Endothelial cell of umbilical vein (primary cell): ENCODE measurements around the gene SFXN2.

ENCODE experiments used
- EZH2 ChIP-seq: IDR thresholded peaks from 2 replicates; pipeline ENCODE4 v1.6.1; 2012; ENCODE audit warnings: borderline replicate concordance, low read depth, mild to moderate bottlenecking, moderate library complexity, low read length, inconsistent platforms; ENCODE audit not compliant: severe bottlenecking
- TF ChIP-seq, protein P1 (sequence below), 2 donors: IDR thresholded peaks; 1 replicate in 1 of 2; 2 replicates in 1 of 2; pipeline ENCODE4 v1.5.1; 2011; ENCODE audit warnings: low read length in 2 of 2, mild to moderate bottlenecking in 2 of 2, moderate library complexity in 2 of 2, control low read depth in 1 of 2, inconsistent platforms in 1 of 2, low read depth in 1 of 2; ENCODE audit not compliant: insufficient read depth in 1 of 2; ENCODE audit errors: extremely low read depth in 1 of 2

DNA sequence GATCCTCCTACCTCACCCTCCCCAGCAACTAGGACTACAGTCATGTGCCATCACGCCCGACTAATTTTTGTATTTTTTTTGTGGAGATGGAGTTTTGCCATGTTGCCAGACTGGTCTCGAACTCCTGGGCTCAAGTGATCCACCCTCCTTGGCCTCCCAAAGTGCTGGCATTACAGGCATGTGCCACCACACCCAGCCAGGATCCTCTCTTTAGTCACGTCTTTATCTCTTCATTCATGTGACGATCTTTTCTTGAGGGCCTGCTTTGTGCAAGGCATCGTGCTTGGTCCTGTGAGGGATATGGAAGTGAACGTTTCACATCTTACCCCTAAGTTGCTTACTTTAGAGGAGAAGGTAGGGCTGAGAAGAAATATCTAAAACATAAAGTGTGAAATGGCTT is 50.9 kb downstream of the SFXN2 start:
- TF ChIP-seq, protein P1, sequence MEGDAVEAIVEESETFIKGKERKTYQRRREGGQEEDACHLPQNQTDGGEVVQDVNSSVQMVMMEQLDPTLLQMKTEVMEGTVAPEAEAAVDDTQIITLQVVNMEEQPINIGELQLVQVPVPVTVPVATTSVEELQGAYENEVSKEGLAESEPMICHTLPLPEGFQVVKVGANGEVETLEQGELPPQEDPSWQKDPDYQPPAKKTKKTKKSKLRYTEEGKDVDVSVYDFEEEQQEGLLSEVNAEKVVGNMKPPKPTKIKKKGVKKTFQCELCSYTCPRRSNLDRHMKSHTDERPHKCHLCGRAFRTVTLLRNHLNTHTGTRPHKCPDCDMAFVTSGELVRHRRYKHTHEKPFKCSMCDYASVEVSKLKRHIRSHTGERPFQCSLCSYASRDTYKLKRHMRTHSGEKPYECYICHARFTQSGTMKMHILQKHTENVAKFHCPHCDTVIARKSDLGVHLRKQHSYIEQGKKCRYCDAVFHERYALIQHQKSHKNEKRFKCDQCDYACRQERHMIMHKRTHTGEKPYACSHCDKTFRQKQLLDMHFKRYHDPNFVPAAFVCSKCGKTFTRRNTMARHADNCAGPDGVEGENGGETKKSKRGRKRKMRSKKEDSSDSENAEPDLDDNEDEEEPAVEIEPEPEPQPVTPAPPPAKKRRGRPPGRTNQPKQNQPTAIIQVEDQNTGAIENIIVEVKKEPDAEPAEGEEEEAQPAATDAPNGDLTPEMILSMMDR (IDR thresholded peaks at IDR 0.05; ENCODE audit: extremely low read depth in 1 of 2, insufficient read depth in 1 of 2, low read depth in 1 of 2, low read length in 2 of 2) = no peak
- TF ChIP-seq EZH2 = no peak
